ENCODE measurements around the gene SLC6A18. TPM values are rescaled to one million over a fixed set of nuclear protein-coding genes. Genes with fewer than 3 reads are reported as not detected.

SLC6A18 gene
- 0.53 TPM for polyA plus RNA-seq (ENCODE audit: insufficient read length)
- long read RNA-seq, donor 1, partial matches to known transcripts: 0 of 2 reads
- long read RNA-seq, donor 1, other reads (novel, unspliced or antisense): 0 of 2 reads
- long read RNA-seq, donor 2: 0 reads
- long read RNA-seq, donor 3: 0 reads
- long read RNA-seq, donor 4: 0 reads
- long read RNA-seq, donor 5, partial matches to known transcripts: 0 of 2 reads
- long read RNA-seq, donor 5, other reads (novel, unspliced or antisense): 0 of 2 reads
- long read RNA-seq, donor 6: 0 reads
- long read RNA-seq, donor 7, partial matches to known transcripts: 0 of 1 reads
- long read RNA-seq, donor 7, other reads (novel, unspliced or antisense): 0 of 1 reads
- long read RNA-seq, donor 8, partial matches to known transcripts: 0 of 1 reads
- long read RNA-seq, donor 8, other reads (novel, unspliced or antisense): 0 of 1 reads

GRCh38 chr5:1225081-1225480, at the start of gene SLC6A18:
Gene SLC6A18, plus strand, starts transcription at chr5:1225381. Its CDS starts 97 bp downstream, at chr5:1225478.
- DNase-seq: no peak

- no peak for DNase-seq
These were observed 49.2 kb upstream of the SLC6A18 start for GRCh38 chr5:1175801-1176472.

GRCh38 chr5:1176473-1177391, 48.4 kb upstream of the SLC6A18 start:
- no peak for DNase-seq

GRCh38 chr5:1177826-1178528, 47.2 kb upstream of the SLC6A18 start:
- no peak for DNase-seq

GRCh38 chr5:1178529-1179382, 46.4 kb upstream of the SLC6A18 start:
- no peak for DNase-seq

- no peak for DNase-seq
These were observed 45.8 kb upstream of the SLC6A18 start for GRCh38 chr5:1179383-1179715.

GRCh38 chr5:1180096-1180495, 45.1 kb upstream of the SLC6A18 start:
- no peak for DNase-seq

- no peak for DNase-seq
These were observed 44.3 kb upstream of the SLC6A18 start for GRCh38 chr5:1180841-1181271.

GRCh38 chr5:1181451-1182359, 43.5 kb upstream of the SLC6A18 start:
- no peak for DNase-seq

GRCh38 chr5:1182360-1182632, 42.9 kb upstream of the SLC6A18 start:
- DNase-seq: no peak

- no peak for DNase-seq
These were observed 42.4 kb upstream of the SLC6A18 start for GRCh38 chr5:1182633-1183423.

- no peak for DNase-seq
These were observed 41.6 kb upstream of the SLC6A18 start for GRCh38 chr5:1183424-1184162.

- no peak for DNase-seq
These were observed 41.1 kb upstream of the SLC6A18 start for GRCh38 chr5:1184163-1184470.

- no peak for DNase-seq
These were observed 40.7 kb upstream of the SLC6A18 start for GRCh38 chr5:1184481-1184880.

- no peak for DNase-seq
These were observed 40.0 kb upstream of the SLC6A18 start for GRCh38 chr5:1185038-1185627.

GRCh38 chr5:1185629-1186350, 39.4 kb upstream of the SLC6A18 start:
- no peak for DNase-seq

Data from left kidney (tissue), 8 donors.